GM18502 (cell line): Measurements from ENCODE around the gene ALOX12.
"Not testable (repeated sequence)": the region's sequence is repeated elsewhere in the genome, so short reads cannot be mapped to it uniquely, and the experiment has no call there.

Source experiments
- ATAC-seq: cut with Tn5 transposase; IDR thresholded peaks from one replicate; pipeline ENCODE4 v1.9.1; 2021; ENCODE audit warnings: mild to moderate bottlenecking; ENCODE audit not compliant: unreplicated experiment, poor library complexity

Gene ALOX12

GRCh38 chr17:6995500-6996255 lies at the start of gene ALOX12:
Gene ALOX12, plus strand, starts transcription at chr17:6996049. Its CDS starts 69 bp downstream, at chr17:6996118.
- no peak for ATAC-seq

GRCh38 chr17:6947745-6948144 lies 48.1 kb upstream of the ALOX12 start:
- no peak for ATAC-seq

- no peak for ATAC-seq
These were observed 47.3 kb upstream of the ALOX12 start for GRCh38 chr17:6948562-6948961.

- ATAC-seq: no peak
These were observed 46.9 kb upstream of the ALOX12 start for GRCh38 chr17:6948976-6949375.

- ATAC-seq: not testable (repeated sequence)
These were observed 44.9 kb upstream of the ALOX12 start for GRCh38 chr17:6950938-6951337.

- ATAC-seq: no peak
These were observed 42.2 kb upstream of the ALOX12 start for GRCh38 chr17:6953689-6954088.

- ATAC-seq: no peak
These were observed 36.1 kb upstream of the ALOX12 start for GRCh38 chr17:6959700-6960099.

- no peak for ATAC-seq
These were observed 26.5 kb upstream of the ALOX12 start for GRCh38 chr17:6969323-6969726.

- no peak for ATAC-seq
These were observed 24.9 kb upstream of the ALOX12 start for GRCh38 chr17:6970992-6971391.

- not testable (repeated sequence) for ATAC-seq
These were observed 16.4 kb upstream of the ALOX12 start for GRCh38 chr17:6979440-6979839.

- ATAC-seq: no peak
These were observed 14.4 kb upstream of the ALOX12 start for GRCh38 chr17:6981426-6981825.

- ATAC-seq: no peak
These were observed 10.6 kb upstream of the ALOX12 start for GRCh38 chr17:6985266-6985665.

GRCh38 chr17:6986676-6987075 lies 9.2 kb upstream of the ALOX12 start:
- no peak for ATAC-seq

- ATAC-seq: no peak
These were observed 6.1 kb upstream of the ALOX12 start for GRCh38 chr17:6989779-6990178.

GRCh38 chr17:6993613-6994056 lies 2.2 kb upstream of the ALOX12 start:
- ATAC-seq: not testable (repeated sequence)

GRCh38 chr17:6994118-6994598 lies 1.7 kb upstream of the ALOX12 start:
- no peak for ATAC-seq

GRCh38 chr17:6994666-6995256 lies 1.1 kb upstream of the ALOX12 start:
- ATAC-seq: no peak

GRCh38 chr17:6996256-6997011 lies 585 bp downstream of the ALOX12 start:
- ATAC-seq: no peak

- no peak for ATAC-seq
These were observed 1.3 kb downstream of the ALOX12 start for GRCh38 chr17:6997171-6997570.

GRCh38 chr17:6998855-6999508 lies 3.1 kb downstream of the ALOX12 start:
- ATAC-seq: no peak
